HG02973 (cell line): ENCODE results near the gene GNAT1.
"Not testable (repeated sequence)": the region's sequence is repeated elsewhere in the genome, so short reads cannot be mapped to it uniquely, and the experiment has no call there.

Experiments used
- ATAC-seq: cut with Tn5 transposase; IDR thresholded peaks from one replicate; pipeline ENCODE4 v1.9.1; 2021; ENCODE audit warnings: moderate library complexity; ENCODE audit not compliant: unreplicated experiment

GNAT1 gene

DNA sequence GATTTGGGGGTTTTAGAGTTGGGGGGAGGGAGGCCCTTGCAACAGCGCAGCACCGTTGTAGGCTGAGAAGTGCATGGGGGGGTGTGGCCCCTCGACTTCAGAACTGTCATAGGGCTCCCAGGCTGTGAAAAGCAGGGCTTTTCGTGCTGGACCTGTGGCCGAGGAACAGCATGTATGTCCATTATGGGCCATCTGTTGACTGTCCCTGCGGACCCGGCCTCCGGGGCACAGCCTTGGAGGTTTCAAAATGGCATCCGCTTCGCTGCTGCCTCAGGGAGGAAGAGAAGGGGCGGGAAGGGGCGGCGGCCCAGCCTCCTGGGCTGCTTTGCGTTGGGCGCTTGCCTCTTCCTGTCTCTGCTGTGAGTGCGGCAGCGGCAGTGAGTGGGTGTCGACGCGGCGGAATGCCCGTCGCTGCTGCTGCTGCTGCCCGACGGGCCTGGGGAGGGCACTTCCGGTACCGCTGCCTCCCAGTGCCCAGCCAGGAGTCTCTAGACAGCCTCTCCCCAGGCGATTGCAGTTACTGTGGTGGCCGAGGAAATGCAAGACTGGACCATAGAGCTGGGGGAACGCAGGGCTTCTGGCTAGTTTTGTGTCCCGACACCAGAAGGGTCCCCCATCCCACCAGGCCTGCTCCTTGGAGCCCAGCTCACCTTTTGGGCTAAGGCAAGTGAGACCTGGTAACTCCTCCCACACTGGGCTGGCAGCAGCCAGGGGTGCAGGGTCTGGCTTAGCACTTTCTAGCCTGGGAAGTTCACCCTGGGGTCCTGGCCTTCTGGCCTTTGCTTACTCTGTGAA, 46.5 kb downstream of the GNAT1 start:
- no peak for ATAC-seq

DNA sequence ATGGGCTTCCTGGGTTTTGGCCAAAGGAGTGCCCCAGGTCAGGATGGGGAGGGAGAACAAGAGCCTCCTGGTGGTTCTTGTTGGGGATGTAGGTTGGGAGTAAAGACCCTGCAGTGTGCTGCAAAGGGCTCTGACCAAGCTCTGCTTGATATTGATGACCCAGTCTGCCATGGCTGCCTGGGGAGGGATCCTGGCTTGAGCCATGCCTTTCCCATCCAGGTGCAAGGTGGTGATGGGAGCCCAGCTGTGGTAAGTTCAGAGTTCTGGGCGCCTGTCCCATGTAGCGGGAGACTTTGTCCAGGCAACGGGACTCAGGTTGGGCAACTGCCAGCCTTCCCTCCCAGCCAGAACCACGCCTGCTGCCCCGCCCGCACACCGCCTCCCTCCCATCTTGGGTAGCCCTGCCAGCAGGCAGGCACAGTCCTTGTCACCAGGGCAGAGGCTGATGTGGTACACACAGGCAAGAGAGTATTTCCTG, 47.2 kb downstream of the GNAT1 start:
- no peak for ATAC-seq

DNA sequence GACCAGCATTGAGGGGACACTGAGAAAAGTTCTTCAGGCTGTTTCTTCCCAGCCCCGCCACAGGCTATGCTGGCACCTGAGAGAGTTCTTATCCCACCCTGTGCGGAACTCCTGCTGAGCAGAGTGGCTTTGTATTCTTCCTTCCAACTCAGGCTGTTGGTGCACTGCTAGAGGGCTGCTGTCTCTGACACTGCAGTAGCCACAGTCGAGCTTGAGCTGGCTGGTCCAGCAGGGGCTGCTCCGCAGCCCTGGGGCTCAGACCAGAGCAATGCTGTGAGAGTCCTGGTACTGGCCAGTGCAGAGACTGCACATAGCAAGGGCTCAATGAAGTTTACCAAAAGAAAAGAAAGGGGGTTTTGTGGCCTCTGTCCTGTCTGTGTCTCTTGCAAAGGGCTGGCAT, 48.2 kb downstream of the GNAT1 start:
- ATAC-seq, result no peak

DNA sequence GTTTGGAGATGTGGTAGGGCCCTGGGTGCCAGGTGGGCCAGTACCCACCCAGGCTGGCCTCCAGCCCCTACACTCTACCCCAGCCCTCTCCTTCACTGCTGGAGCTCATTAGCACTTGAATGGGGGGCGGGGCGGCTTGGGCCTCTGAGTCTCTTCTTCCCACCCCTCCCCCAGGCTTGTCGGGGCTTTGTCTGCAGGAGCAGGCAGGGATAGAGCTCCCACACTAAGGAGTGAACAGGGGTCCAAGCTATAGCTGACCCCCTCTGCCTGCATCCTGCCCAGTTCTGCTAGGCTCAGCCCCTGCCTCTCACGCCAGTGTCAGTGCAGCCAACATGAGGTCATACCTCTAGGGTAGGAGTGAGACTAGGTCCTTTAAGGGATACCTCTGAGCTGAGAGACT, 49.8 kb downstream of the GNAT1 start:
- no peak for ATAC-seq

DNA sequence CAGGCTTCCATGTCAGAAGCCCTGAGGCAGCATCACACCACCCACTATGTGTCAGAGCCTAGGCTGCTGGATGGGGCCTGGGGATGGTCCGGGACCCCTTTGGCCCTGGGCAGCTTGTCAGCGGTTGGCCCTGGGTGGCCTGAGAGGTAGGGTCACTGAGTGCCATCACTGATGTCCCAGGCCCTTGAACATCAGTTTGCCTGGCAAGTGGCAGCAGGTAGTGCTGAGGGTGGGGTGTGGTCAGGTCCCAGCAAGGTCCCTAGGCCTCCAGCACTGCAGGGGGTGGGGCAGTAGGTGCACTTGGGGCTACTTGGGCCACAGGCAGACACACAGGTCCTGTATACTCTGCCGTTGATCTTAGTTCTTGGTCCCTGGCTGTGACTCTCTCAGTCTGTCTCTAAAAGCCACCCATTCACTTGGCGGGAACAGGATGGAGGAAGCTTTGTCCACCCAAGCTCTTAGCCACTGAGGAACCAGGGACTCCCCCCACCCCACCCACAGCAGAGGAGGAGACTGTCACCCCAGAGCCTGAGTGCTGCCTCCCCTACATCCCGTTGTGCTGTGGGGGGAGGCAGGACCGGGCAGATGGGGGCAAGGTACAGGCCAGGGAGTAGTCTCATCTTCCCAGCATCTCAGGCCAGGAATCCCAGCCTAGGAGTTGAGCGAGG, 50.4 kb downstream of the GNAT1 start:
- no peak for ATAC-seq

DNA sequence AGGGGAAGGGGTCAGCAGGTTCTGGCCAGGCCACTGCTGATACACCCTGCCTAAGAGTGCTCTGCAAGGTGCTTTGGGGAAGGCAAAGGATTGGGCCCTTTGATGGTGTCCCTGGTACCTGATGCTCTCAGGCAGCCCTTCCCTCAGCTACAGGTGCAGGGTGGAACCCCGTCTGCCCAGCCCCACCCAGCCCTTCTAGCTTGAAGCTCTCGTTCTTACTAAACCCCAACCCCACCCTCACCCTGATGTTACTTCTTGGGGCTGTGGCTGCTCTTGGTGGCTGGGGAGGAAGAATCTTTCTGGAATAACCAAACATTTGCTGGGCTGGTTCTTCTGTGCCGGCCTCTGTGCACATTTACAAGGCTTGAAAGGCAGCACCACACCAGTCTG, 51.0 kb downstream of the GNAT1 start:
- no peak for ATAC-seq

- ATAC-seq, result no peak
Measured at GRCh38 chr3:50242851-50243542, 51.6 kb downstream of the GNAT1 start.

GRCh38 chr3:50243543-50243895, 52.1 kb downstream of the GNAT1 start:
- no peak for ATAC-seq

DNA sequence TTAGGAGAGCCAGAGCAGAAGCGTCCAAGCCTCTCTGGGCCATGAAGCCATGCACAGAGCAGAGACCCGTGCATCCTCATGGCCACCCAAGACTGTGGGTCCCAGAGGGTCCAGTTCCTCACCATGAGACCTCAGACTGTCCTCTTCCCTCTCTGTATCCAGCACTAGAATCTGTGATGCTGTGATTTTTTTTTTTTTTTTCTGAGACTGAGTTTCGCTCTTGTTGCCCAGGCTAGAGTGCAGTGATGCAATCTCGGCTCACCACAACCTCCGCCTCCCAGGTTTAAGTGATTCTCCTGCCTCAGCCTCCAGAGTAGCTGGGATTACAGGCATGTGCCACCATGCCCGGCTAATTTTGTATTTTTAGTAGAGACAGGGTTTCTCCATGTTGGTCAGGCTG, 53.4 kb downstream of the GNAT1 start:
- ATAC-seq, result not testable (repeated sequence)

DNA sequence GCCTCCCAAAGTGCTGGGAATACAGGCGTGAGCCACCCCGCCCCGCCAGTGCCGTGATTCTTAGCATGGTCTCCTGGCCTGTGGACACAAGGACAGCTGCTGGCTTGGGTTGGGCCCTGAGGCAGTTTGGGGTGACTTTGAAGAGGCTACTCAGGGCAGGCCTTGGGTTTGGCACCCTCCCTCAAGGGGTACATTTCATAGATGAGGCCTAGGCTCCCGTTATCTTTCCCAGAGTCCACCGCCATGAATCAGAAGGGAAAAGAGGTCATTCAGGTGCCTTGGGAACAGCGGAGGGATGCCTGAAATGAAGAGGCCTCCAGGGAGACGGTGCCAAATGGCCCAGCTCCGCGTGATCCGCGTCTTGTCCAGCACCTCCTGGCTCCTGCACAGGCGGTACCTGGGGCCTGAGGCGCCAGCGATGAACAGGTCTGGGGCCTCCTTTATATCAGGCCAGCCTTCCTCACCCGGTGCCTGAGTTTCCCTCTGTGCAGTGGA, 53.9 kb downstream of the GNAT1 start:
- no peak for ATAC-seq

GRCh38 chr3:50245831-50246516, 54.6 kb downstream of the GNAT1 start:
- peak; percentile 63 for ATAC-seq

DNA sequence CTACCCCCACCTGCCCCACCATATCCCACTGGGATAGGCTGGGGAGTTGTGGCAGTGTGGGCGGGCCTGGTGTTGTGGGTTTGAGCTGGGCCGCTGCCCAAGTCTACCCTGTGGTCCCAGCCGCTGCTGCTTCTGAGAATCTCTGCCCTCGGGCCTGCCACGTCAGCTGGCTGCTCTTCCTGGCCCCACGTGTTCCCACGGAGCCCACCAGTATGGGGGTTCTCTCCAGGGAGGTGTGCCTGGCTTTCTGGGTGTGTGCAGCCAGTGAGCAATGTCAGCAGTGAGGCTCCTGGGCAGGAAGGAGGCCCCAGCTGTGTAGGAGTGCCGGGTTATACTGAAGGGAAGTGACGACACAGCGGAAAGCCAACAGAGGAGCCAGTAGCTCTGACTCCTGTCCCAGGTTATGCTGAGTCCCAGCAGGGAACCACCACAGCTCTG, 55.1 kb downstream of the GNAT1 start:
- peak; percentile 43 for ATAC-seq
